T-helper 2 cell treated with Interferon-gamma antibody and Interleukin-4, amounts not matched to agents 5 μg/mL and 100 μg/mL, for 36 hours (primary cell): Measurements from ENCODE around the gene PIM2.
A peak's percentile ranks its signal among the peaks of the same experiment; 100 is the strongest.

Experiments used
- DNase-seq: peaks from one replicate; pipeline ENCODE4 v3.0.0; 2021; ENCODE audit warnings: low spot score
- H3K27ac Mint-ChIP-seq: one replicate; pipeline ENCODE4 v1.8.0; 2021; ENCODE audit warnings: mild to moderate bottlenecking, mixed read lengths
- H3K27me3 Mint-ChIP-seq: one replicate; pipeline ENCODE4 v1.8.0; 2021; ENCODE audit warnings: low read depth, mixed read lengths
- H3K36me3 Mint-ChIP-seq: one replicate; pipeline ENCODE4 v1.8.0; 2021; ENCODE audit warnings: low read depth, mixed read lengths
- H3K4me1 Mint-ChIP-seq: one replicate; pipeline ENCODE4 v1.8.0; 2021; ENCODE audit warnings: low read depth, mixed read lengths
- H3K4me3 Mint-ChIP-seq: one replicate; pipeline ENCODE4 v1.8.0; 2022; ENCODE audit warnings: mild to moderate bottlenecking, moderate library complexity, mixed read lengths
- H3K9me3 Mint-ChIP-seq: one replicate; pipeline ENCODE4 v1.8.0; 2021; ENCODE audit warnings: mixed read lengths

Gene PIM2

DNA sequence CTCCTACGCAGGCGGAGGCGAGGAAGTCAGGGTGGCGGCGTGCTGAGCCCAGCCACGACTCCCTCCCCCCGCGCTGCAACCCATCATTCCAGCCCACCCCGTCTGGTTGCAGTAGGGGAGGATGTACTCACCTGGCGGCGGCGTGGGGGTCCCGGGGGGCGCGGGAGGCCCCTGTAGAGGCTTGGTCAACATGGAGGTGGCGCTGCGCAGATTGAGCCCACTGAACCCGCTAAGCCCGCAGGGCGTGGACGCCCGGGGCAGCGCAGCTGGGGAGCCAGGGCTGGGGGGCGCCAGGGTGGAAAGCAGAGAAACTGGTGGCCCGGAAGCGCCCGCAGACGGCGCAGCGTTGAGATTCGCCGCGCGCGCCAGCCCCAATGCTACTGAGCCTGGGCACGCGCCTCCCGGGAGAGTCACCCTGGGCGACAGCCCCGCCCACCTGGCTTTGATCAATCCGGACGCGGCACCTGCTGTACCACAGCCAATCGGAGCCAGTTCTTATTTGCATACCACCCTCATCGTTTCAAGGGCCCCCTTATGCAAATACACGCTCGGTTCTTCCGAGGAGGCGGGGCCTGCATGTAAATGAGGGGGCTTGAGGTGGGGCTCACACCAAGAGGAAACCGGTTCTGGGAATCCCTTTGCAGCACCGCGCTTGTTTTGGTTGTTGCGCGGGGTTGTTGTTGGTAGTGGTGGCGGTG lies at the start of gene PIM2:
Gene PIM2 (minus strand): TSS at position 382 of the 698 bp plus-strand sequence. CDS start 190 bp downstream, at position 192.
- H3K27me3 Mint-ChIP-seq: peaks cover 3% of the 10 kb centered on the region
- no peaks in the 10 kb centered on the region for H3K9me3 Mint-ChIP-seq
- H3K27ac Mint-ChIP-seq: peak within 1 kb of the TSS; percentile 98
- DNase-seq: peak; percentile 90
- peaks cover 39% of the 10 kb centered on the region for H3K4me1 Mint-ChIP-seq
- H3K36me3 Mint-ChIP-seq: peaks cover 57% of the 10 kb centered on the region
- H3K4me3 Mint-ChIP-seq: peak within 1 kb of the TSS; percentile 97

DNA sequence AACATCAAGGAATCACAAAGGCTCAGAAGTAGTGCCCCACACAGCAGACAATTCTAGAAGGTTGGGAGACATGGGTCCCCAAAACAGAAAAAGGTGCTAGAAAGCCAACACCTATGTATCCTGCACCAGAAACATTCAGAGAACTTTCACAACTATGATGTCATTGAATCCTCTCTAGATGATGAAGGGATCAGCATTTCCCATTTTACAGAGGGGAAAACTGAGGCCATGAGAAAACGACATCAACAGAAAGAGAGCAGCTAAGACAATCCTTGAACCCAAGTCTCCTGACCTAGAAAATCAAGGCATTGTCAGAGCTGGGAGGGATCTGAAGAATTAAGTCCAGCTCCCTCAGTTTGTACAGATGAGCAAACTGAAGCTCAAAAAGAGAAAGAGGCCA lies 49.6 kb upstream of the PIM2 start:
- no peaks in the 10 kb centered on the region for H3K27me3 Mint-ChIP-seq
- H3K9me3 Mint-ChIP-seq: no peaks in the 10 kb centered on the region
- peaks cover 6% of the 10 kb centered on the region for H3K4me1 Mint-ChIP-seq
- H3K36me3 Mint-ChIP-seq: peaks cover 10% of the 10 kb centered on the region
- no peak overlapping the region for H3K27ac Mint-ChIP-seq
- H3K4me3 Mint-ChIP-seq: no peak overlapping the region
- no peak for DNase-seq

DNA sequence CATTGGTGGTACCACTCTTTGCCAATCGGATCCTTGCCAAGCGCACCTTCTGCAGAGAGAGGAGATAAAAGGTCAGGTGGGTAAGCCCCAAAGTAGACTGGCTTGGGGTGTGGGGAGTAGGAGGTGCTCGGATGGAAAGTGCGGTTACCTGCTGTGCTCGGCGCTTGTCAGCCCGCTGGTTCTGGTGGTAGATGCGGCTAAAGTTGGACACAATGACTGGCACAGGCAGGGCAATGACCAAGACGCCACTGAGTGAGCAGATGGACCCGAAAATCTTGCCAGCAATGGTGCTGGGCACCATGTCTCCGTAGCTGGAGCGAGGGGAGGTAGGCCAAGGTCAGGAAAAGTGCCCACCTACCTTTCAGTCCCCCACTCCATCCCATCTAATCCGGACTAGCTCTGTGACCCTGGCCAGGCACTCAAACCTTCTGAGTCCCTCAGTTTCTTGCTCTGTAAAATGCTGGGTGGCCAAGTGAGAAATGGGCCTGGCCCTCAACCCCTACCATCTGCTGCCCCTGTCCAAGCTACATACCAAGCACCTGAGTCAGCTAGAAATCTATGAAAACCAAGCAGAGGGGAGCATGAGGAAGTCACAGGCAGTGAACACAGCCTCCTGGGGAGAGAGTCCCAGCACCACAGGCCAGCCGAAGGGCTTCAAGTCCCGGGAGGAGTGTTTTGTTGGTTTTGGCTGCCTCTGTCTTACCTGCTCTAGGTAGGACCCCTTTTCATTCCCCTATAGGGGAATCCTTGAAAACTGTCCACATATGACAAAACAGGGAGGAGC lies 48.2 kb upstream of the PIM2 start:
- peaks cover 10% of the 10 kb centered on the region for H3K36me3 Mint-ChIP-seq
- H3K9me3 Mint-ChIP-seq: no peaks in the 10 kb centered on the region
- no peaks in the 10 kb centered on the region for H3K27me3 Mint-ChIP-seq
- no peak overlapping the region for H3K4me3 Mint-ChIP-seq
- H3K4me1 Mint-ChIP-seq: peaks cover 2% of the 10 kb centered on the region
- DNase-seq: no peak
- H3K27ac Mint-ChIP-seq: no peak overlapping the region

DNA sequence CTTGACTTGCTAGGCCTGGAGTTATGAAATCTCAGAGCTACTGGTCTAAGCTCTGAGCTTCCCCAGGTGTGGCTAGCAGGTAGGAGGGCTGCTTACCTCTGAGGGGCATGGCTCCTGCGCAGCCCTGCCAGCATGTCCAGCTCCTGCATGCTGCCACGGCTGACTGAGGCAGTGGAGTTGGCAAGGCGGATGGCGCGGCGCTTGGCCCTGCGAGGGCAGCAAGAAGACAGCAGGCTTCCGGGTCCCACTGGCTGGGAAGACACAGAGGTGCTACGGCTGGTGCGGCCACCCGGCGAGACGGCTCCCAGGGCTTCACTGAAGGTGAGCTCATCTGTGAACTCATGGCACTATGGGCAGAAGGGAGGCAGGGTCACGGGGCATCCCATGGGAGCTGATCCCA lies 47.1 kb upstream of the PIM2 start:
- no peak for DNase-seq
- Mint-ChIP-seq H3K27ac (no peak overlapping the region), H3K36me3 (peaks cover 10% of the 10 kb centered on the region), H3K9me3 (no peaks in the 10 kb centered on the region), H3K4me1 (no peaks in the 10 kb centered on the region), H3K4me3 (no peak overlapping the region), H3K27me3 (no peaks in the 10 kb centered on the region)

DNA sequence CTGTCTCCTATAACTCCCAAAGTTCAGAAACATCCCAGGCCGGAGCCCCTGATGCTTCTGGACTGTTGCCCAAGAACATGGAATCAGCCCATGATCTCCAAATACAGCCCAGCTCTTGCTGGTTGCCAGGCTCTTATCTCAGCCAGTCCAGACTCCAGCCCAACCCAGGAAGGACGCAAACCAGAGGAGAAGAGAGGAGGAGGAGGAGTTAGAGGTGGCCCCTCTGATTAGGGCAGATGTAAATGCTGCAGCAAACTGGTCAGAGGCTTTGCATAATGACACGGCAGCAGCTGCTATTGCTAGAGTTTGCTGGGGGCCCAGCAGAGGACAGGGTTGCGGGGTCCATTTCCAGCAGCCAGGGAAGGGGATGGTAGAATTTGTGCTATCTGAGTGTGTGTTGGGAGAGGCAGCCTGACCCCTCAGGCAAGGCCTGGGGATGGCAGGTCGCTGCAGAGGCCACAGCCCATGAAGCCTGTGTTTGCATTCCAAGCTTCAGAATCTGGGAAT lies 42.8 kb upstream of the PIM2 start:
- no peak overlapping the region for H3K4me3 Mint-ChIP-seq
- no peaks in the 10 kb centered on the region for H3K27me3 Mint-ChIP-seq
- no peak for DNase-seq
- H3K9me3 Mint-ChIP-seq: no peaks in the 10 kb centered on the region
- no peak overlapping the region for H3K27ac Mint-ChIP-seq
- peaks cover 12% of the 10 kb centered on the region for H3K4me1 Mint-ChIP-seq
- peaks cover 10% of the 10 kb centered on the region for H3K36me3 Mint-ChIP-seq

DNA sequence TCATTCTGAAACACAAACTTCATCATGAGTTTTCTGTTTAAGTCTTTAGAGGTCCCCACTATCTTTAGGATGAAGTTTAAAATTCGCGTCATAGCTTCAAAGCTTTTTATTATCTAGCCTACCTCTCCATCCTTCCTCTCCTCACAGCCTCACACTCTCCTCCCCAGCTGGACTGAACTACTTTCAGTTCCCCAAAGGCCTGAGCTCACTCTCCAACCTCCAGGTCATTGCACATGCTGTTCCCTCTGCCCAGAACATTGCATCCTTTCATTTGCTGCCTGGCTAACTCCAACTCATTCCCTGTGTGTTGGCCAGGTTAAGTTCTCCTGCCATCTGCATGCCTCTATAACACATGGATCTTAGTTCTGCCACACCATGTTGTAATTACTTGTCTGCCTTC lies 41.5 kb upstream of the PIM2 start:
- peak overlapping the region; percentile 81 for H3K27ac Mint-ChIP-seq
- no peaks in the 10 kb centered on the region for H3K27me3 Mint-ChIP-seq

DNA sequence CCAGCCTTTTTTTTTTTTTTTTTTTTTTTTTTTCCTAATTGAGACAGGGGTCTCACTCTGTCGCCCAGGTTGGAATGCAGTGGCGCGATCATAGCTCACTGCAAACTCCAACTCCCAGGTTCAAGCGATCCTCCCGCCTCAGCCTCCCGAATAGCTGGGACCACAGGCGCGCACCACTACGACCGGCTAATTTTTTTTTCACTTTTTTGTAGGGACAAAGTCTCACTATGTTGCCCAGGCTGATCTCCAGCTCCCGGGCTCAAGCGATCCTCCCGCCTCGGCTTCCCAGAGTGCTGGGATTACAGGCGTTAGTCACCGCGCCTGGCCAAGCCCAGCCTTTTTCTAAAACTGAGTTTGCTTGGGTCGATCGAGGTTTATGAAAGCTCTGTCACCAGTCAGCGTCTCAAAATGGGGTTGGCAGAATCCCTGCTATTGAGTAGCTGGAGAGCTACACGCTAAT lies 39.8 kb upstream of the PIM2 start:
- peak overlapping the region; percentile 100 for H3K4me3 Mint-ChIP-seq
- H3K4me1 Mint-ChIP-seq: peaks cover 25% of the 10 kb centered on the region
- peak; percentile 23 for DNase-seq
- peak overlapping the region; percentile 100 for H3K27ac Mint-ChIP-seq
- no peaks in the 10 kb centered on the region for H3K9me3 Mint-ChIP-seq
- H3K36me3 Mint-ChIP-seq: peaks cover 17% of the 10 kb centered on the region
- H3K27me3 Mint-ChIP-seq: no peaks in the 10 kb centered on the region

More for the DNA sequence above, 41.5 kb upstream of the PIM2 start:
- Mint-ChIP-seq H3K4me3 (peak overlapping the region; percentile 65), H3K9me3 (no peaks in the 10 kb centered on the region), H3K4me1 (peaks cover 17% of the 10 kb centered on the region), H3K36me3 (peaks cover 12% of the 10 kb centered on the region)
- no peak for DNase-seq

DNA sequence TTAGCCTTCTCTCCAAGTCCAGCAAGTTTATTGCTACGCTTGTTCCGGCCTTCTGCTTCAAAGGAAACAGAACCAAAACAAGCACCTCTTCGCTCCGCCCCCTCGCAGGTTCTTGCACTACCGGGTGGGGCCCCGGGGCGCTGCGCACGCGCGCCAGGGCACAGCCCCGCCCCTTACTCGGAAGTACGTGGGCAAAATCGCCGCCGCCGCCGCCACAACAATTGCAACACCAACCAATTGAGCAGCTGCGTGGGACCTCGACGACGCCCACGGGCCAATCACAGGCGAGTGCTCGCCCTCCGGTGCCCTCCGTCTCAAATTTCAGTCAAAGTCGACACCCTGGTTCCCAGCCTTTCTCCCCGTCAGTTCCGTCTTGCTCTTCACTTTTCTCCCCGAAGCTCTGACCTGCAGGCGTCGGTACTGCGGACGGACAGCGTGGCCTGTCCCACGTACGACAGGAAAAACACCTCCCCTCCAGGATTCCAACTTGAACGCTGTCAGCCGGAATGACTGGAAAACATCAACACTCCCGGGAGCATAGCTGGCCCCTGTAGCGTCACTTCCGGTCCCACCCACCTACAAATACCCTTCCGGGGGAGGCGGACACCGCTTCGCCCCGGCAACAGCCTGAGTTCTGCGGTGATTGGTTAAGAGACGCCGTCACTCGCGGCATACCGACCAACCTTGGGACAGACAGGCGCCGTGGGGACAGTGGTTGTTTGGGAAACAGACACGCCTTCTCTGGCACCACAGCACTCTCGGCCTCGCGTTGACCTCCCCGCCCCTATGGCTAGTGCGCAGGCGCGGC lies 39.2 kb upstream of the PIM2 start:
- Mint-ChIP-seq H3K27me3 (no peaks in the 10 kb centered on the region), H3K4me1 (peaks cover 28% of the 10 kb centered on the region), H3K36me3 (peaks cover 15% of the 10 kb centered on the region), H3K4me3 (peak overlapping the region; percentile 100), H3K27ac (peak overlapping the region; percentile 100), H3K9me3 (no peaks in the 10 kb centered on the region)
- DNase-seq: peak; percentile 92

DNA sequence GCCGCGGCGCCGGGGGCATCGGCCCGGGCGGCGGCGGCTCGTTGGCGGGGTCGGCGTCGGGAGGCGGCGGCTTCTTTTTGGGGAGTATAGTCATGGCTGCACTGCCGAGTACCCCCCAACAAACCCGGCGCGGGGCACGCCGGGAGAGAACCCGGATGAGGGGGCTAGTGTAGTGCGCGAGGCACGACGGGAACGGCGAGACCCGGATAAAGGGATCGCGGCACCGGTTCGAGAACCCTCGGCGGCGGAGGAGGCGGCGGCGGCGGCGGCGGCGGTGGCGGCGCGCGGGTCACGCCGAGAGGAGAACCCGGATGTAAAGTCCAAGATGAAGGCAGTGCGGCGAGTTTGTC lies 38.6 kb upstream of the PIM2 start, which contains the start of gene OTUD5:
Gene OTUD5 (minus strand): TSS at position 131 of the 350 bp plus-strand sequence. CDS start 37 bp downstream, at position 94.
- Mint-ChIP-seq H3K4me3 (peak within 1 kb of the TSS; percentile 100), H3K4me1 (peaks cover 33% of the 10 kb centered on the region), H3K36me3 (peaks cover 14% of the 10 kb centered on the region), H3K9me3 (no peaks in the 10 kb centered on the region), H3K27ac (peak within 1 kb of the TSS; percentile 100), H3K27me3 (no peaks in the 10 kb centered on the region)
- peak; percentile 74 for DNase-seq

DNA sequence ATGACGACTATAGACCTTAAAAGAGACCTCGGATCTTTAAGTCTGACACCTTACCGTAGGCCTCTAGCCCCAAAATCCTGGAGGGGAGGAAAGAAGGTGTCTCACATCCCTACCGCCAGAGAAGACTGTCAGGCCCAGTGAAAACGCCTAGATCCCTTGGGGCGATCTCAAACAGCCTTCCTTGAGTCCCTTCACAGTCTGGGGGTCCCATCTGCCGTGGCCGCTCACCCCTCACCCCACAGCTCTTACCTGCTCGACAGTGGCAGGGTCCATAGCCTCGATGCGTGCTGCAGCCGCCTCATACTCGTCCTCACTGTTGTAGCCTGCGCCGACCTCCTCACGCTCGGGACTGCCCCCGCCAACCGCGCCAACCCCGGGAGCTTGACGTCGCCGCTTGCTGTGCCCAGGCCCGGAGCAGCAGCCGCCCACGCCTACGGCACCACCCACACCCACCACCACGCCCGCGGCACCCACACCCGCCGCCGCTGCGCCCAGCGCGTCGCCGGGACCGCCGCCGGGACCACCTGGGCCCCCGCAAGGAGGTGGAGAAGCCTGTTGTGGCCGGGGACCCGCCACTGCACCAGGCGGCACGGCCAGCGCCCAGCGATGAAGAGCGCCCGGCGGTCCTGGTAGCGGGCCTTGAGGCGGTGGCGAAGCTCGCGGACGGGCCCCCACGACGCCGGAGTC lies 38.0 kb upstream of the PIM2 start:
- H3K27me3 Mint-ChIP-seq: no peaks in the 10 kb centered on the region
- H3K4me3 Mint-ChIP-seq: peak overlapping the region; percentile 81
- peaks cover 38% of the 10 kb centered on the region for H3K4me1 Mint-ChIP-seq
- H3K36me3 Mint-ChIP-seq: peaks cover 19% of the 10 kb centered on the region
- peak; percentile 52 for DNase-seq
- H3K27ac Mint-ChIP-seq: peak overlapping the region; percentile 75
- no peaks in the 10 kb centered on the region for H3K9me3 Mint-ChIP-seq

DNA sequence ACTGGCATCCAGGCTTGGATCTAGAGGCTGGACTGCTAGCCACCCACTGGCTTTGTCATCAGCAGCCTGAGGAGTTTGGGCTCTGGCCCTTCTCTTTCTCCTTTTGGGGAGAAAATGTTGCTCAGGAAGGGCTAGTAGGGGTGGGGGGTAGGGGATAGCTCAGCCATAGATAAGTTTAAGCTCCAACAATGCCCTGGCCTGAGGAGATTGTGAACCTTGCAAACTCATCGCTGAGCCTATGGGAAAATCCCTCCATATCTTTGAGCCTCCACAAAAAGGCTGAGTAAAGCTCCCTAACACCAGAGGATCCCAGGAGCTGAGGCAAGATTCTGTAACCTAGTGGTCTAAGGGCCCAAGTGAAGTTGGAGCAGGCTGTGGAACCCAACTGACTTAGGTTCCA lies 29.8 kb upstream of the PIM2 start:
- peaks cover 28% of the 10 kb centered on the region for H3K4me1 Mint-ChIP-seq
- H3K27ac Mint-ChIP-seq: no peak overlapping the region
- DNase-seq: no peak
- peaks cover 12% of the 10 kb centered on the region for H3K36me3 Mint-ChIP-seq
- no peak overlapping the region for H3K4me3 Mint-ChIP-seq
- no peaks in the 10 kb centered on the region for H3K27me3 Mint-ChIP-seq
- H3K9me3 Mint-ChIP-seq: no peaks in the 10 kb centered on the region

DNA sequence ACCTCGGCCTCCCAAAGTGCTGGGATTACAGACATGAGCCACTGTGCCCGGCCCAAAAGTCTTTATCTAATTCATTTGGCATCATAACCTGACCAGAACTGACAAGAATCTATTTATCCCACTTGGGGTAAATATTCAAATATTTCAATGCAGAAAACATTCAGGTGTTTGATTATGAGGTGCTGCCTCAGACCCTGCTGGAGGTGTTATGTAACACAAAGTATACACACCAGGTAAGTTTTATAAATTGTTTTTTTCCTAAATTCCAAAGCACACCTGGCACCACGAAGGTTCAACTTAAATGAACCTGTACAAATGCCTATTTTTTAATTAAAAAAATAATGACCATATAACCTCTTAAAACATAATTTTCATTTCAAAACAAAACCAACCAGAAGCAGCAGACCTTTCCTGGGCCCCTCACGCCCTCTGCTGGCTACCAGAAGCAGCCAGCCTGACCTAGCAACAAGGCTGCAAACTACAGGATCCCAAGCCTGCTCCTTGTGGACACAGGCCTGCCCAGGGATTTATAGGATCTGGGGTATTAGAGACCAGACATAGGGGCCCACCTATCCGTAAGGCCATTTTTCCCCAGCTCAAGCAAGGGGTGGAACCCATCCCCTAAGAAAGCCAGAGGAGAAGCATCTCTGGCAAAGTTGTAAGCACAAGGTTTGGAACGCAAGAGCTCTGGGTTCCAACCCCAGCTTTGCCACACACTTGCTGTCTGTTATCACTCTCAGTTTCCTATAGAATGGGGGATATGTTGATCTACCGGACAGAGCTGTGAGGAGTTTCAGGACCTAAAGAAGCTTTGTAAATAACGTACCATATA lies 26.9 kb upstream of the PIM2 start:
- H3K9me3 Mint-ChIP-seq: no peaks in the 10 kb centered on the region

More for the DNA sequence above, 26.9 kb upstream of the PIM2 start:
- no peak for DNase-seq
- Mint-ChIP-seq H3K27ac (peak overlapping the region; percentile 53), H3K4me3 (peak overlapping the region; percentile 24), H3K36me3 (peaks cover 26% of the 10 kb centered on the region), H3K4me1 (peaks cover 36% of the 10 kb centered on the region), H3K27me3 (no peaks in the 10 kb centered on the region)
